ENCODE results near the gene SAT1.

The SAT1 gene

DNA sequence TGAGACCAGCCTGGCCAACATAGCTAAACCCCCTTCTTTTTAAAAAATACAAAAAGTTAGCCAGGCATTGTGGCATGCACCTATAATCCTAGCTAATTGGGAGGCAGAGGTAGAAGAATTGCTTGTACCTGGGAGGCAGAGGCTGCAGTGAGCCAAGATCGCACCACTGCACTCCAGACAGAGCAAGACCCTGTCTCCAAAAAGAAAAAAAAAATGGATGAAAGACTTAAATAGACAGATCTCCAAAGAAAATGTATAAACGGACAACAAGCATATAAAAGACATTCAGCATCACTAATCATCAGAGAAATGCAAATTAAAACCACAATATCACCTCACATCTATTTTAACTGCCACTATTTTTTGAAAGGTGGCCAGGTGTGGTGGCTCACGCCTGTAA is 6.6 kb upstream of the SAT1 start:
- DNase-seq (ENCODE audit: low read depth) = no peak

DNA sequence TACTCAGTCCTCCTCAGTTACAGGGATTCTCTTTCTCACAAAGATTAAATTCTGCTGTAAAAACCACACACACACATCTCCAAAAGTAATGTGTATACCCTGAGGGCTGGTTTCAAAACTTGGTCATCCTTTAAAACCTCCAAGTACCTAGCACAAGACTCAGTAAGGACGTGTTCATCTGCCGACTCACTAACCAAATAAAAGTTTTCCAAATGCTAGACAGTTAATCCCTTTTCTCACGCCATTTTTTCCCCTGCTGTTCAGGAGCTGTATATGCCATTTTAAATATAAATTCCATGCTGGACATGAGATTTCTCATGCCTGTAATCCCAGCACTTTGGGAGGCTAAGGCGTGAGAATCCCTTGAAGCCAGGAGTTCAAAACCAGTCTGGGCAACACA is 3.9 kb upstream of the SAT1 start:
- DNase-seq (ENCODE audit: low read depth) = peak; percentile 23

DNA sequence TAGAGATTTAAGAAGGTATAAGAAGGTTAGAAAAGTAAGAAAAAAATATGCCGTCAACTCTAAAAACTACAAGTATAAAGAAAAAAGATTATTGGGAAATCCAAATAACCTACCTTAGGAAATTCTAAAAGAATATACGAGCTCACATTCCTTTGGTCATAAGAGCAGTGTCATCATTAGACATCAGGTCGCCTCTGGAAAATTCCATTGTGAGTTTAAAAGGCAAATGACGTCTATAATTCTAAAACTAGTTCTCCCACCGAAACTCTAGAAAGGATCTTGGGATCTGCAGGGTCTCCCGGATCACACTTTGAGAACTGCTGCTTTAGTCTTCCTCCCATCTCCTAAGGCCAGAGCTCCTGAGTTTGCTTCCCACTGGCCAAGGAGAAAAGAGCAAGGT is 518 bp upstream of the SAT1 start:
- no peak for DNase-seq (ENCODE audit: low read depth)

DNA sequence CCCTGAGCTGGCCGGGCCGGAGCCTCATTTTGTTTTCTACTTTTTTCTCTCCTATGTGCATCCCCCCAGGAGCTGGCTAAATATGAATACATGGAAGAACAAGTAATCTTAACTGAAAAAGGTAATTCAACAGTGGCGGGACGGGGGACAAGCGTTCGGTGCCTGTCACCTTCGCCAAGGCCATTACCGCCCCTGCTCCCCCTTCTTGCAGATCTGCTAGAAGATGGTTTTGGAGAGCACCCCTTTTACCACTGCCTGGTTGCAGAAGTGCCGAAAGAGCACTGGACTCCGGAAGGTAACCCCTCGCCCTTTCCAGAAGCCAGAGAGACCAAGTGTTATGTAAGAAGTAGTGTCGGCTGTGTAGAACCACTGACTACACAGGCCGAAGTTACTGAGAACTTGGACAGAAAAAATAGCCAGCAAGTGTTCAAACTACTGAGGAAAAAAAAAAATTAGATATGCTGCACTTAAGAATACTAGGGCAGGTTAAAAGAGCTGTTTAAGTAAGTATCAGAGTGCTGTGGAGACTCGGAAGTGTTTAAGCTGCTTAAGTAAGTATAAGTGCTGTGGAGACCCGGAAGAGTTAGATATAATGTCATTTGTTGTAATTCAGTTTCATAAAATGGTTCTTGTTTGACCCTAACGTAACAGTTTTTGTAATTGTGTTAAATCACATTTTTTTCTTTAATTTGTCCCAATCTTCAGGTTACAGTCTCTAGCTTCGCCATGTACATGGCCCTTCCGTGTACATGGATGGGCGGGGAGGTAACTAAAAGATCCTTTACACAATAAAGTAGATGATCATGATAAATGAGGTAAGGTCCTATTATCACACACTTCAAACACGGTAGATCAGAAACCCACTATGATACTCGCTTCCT is 856 bp downstream of the SAT1 start:
- DNase-seq (ENCODE audit: low read depth) = no peak

DNA sequence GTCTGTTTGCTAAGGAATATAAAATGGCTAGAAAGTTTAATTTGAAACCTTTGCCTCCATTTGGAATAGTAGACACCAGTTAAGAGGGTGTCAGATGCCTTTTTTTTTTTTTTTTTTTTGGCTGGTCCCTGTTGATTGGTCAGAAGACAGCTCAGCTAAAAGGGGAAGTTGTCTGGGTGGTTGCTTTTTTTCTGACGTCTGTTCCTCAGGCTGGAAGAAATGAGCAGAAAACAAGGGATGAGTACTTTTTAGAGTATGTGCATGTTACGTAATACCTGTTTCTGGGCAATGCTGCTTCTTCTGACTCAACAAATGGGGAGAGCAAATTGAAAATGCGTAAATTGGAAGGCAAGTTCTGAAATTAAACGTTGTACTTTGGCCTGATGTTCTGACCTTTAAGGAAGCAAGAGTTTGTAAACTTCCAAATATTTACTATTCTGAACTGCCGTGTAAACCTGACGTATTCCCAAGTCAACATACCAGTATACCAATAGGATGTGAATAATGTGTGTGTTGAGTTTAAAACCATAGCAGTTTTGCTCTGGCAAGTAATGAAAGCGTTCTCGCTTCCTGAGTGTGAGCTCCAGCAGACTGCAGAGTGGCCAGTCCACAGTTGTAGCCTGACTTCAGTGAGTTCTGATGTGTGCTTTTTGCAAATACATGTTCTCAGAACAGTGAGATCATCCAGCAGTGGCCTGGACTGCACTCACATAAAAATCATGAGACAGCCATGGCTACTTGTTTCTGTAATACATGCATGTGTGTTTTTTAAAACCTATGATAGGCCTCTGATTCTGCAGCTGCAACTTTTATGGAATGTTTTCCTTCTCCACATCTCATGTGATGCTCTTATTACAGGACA is 1.7 kb downstream of the SAT1 start:
- DNase-seq (ENCODE audit: low read depth) = peak; percentile 54

DNA sequence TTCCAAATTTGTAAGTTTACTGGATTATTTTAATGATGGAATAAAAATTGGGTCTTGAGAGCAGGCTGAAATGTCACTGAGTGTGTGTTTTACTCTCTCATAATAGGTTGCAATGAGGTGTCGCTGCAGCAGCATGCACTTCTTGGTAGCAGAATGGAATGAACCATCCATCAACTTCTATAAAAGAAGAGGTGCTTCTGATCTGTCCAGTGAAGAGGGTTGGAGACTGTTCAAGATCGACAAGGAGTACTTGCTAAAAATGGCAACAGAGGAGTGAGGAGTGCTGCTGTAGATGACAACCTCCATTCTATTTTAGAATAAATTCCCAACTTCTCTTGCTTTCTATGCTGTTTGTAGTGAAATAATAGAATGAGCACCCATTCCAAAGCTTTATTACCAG is 2.6 kb downstream of the SAT1 start:
- no peak for DNase-seq (ENCODE audit: low read depth)

DNA sequence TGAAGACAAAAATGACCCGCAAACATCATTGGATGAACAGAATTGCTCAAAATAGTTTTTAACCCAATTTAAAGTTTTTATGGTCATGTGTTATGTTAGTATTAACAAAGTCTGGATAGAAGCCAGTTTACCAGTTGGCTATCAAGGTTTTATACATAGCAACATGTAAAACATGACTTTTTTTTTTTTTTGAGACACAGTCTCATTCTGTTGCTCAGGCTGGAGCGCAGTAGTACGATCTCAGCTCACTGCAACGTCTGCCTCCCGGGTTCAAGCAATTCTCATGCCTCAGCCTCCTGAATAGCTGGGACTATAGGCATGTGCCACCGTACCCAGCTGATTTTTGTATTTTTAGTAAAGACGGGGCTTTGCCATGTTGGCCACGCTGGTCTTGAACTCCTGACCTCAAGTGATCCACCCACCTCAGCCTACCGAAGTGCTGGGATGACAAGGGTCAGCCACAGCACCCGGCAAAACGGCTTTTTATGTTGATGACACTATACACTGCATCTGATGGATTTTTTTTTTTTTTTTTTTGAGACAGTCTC is 3.4 kb downstream of the SAT1 start:
- DNase-seq (ENCODE audit: low read depth) = no peak

DNA sequence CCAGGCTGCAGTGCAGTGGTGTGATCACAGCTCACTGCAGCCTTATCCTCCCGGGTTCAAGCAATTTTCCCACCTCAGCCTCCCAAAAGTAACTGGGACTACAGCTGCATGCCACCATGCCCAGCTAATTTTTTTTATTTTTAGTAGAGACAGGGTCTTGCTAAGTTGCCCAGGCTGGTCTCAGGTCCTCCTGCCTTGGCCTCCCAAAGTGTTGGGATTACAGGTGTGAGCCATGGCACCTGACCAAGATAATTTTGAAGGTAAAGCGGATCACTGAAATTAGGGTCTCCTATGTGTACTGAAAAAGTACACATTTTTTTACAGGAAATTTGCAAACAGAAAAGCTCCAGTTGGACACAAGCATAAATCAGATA is 4.8 kb downstream of the SAT1 start:
- DNase-seq (ENCODE audit: low read depth) = no peak

DNA sequence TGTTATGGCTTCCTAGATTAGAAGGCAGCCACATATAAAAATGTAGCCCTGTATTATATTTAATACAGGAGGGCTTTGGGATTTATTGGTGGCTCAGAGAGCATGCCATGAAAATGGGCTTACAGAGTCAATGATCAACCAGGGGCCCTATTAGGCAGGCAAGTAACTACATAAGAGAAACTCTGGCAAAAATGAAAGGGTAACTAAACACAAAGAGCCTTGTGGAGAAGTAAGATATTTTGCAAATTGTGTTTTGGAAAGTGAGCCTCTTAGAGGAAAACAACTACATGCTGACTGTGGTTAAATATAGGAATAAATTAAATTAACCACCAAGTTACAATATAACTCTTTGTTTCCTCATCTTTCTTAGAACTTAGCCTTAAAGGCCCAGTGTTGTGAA is 5.5 kb downstream of the SAT1 start:
- no peak for DNase-seq (ENCODE audit: low read depth)

DNA sequence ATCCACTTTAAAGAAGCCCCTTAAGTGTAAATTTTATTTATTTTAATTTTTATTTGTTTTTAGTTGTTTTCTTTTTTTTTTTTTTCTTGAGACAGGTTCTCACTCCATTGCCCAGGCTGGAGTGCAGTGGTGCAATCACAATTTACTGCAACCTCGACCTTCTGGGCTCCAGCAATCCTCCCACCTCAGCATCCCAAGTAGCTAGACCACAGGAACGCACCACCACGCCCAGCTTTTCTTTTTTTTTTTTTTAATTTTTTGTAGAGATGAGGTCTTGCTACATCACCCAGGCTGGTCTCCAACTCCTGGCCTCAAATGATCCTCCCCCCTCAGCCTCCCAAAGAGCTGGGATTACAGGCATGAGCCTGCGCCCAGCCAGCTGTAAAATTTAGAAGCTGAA is 6.0 kb downstream of the SAT1 start:
- DNase-seq (ENCODE audit: low read depth) = no peak

DNA sequence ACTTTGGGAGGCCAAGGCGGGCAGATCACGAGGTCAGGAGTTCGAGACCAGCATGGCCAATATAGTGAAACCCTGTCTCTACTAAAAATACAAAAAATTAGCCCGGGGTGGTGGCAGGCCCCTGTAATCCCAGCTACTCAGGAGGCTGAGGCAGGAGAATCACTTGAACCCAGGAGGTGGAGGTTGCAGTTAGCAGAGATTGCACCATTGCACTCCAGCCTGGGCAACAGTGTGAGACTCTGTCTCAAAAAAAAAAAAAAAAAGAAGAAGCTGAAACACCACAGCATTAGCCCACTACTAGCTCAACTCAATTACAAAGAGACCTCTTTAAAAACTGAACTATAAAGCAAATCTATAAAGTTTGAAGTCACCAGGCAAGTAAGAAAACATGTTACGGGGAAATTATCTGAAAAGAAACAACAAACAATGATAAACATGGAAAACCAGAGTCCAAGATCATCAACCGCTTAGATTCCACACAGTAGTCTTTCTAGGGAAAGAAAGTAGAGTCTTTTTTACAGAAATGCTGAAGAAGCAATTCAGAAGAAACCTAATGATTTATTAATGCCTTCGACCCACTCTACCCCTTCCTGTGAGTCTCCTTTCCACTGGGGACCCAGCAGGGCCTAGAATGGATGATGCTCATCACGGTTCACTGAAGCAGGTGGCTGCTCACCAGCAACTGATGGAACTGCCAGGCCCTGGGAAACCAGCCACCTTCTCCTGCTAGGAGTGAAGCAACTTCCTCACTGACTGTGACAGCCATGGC is 6.6 kb downstream of the SAT1 start:
- DNase-seq (ENCODE audit: low read depth) = no peak

DNA sequence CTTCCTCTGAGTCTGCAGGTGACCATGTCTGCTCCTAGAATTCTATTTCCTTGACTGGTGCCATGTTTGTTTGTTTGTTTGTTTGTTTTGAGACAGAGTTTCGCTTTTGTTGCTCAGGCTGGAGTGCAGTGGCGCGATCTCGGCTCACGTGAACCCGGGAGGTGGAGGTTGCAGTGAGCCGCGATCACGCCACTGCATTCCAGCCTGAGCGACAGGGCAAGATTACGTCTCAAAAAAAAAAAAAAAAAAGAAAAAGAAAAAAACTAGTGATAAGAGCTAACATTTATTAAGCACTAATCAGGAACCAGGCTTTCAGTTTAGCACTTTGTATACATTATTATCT is 7.2 kb downstream of the SAT1 start:
- DNase-seq (ENCODE audit: low read depth) = no peak

DNA sequence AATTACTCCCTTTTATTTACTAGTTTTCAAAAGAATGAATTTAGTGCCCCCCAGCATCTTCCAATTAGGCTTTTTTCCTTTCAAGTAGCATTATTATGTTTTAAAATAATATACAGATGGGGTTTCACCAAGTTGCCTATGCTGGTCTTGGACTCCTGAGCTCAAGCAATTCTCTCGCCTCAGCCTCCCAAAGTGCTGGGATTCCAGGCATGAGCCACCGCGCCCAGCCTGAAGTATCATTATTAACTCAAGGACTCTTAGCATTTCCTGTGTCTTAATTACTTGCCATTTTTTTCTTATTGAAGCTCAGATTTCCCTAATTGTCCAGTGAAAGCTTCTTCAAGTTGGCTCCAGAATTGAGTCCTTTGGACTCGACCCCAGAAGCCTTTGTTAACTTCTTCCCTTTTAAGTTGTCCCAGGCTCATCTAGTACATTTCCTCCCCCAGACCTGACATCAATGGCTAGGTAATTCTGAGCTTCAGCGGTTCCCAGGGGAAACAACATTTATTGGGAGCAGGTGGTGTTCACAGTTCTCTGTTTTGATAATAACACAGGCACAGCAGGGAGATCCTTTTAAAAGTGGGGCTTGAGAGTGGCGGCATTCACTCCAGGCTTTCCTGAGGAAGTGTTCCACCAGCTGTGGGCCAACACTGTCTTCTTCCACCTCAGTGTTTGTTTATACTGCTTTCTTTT is 10.0 kb downstream of the SAT1 start:
- no peak for DNase-seq (ENCODE audit: low read depth)

DNA sequence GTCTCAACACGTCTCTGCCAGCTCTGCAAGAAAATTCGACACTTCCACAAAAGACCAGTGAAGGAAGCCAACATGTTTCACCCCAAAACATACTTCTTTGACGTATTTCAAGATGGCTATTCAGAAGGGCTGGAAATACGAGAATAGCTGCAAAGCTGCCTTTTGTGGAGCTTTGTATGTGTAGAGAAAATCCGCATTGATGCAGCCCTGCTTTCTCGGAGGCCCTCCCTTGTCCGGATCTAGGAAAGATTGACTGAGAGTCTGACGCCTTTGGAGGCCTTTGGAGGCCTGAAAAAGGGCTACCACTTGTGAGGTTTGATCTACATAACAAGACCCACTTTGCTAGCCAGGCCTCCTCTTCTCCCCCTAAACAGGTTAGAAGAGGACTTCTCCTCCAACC is 12.2 kb downstream of the SAT1 start:
- no peak for DNase-seq (ENCODE audit: low read depth)

DNA sequence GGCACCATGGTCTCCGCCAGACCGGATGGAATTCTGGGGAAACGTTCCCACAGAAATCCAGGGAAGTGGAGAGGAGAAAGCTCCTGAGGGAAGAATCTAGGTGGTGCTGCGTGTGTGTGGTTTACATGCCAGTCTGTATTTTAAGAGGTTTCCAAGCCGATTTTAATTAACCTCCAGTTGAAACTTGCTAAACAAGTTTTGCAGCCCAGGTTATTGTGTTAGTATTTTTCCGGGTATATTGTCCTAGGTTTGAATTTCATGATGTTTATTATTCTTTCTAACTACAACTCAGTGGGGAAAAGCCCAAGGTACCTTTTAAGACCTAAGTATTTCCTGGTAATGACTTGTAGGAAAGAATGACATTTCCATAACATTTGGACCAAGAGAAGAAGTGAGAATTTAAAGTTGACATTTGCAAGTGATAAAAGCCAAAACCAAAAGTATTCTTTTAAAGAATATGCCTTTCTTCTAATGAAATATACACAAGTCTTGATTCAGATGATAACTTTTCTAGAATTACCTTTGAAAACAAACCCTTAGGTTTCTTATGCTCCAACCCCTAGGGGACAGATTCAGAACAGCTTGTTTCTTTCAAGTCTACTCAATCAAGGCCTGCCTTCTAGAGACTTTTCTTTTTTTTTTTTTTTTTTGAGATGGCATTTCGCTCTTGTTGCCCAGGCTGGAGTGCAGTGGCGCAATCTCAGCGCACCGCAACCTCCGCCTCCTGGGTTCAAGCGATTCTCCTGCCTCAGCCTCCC is 14.6 kb downstream of the SAT1 start:
- no peak for DNase-seq (ENCODE audit: low read depth)

DNA sequence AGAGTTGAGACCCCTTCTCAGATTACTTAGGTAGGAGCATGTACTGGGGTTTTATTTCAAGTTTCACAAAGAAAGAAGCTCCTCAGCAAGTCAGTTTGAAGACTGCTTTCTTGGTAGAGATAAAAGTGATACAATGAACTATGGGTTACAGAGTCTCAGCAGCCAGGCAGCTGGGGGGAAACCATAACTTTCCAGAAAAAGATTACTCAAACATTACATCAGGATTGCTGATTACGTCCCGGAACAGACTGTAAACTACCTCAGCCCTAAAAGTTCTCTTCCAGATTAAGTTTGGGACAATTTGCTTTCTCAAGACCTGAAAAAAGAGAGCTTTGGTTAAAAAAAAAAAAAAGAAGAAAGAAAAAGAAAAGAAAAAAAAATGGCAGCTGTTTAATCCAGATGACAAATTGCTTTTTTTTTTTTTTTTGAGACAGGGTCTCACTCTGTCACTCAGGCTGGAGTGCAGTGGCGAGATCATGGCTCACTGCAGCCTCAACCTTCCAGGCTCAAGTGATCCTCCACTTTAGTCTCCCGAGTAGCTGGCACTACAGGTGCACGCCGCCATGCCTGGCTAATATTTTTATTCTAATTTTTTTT is 16.6 kb downstream of the SAT1 start:
- no peak for DNase-seq (ENCODE audit: low read depth)

DNA sequence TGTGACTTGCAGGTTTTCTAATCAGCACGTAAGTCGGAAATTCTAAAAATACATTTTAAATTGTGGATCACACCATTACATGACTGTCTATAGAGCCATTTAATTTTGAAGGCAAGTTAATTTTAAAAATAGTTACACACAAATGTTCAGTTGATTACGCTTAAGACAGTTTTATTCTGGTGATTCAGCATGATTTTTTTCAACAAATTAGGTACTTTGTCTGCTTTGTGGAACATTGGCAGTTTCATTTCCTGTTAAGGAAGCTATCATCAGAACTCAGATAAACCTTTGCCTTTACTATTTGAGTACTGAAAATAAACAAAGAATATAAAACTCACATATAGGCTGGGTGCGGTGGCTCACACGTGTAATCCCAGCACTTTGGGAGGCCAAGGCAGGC is 19.5 kb downstream of the SAT1 start:
- DNase-seq (ENCODE audit: low read depth) = no peak

DNA sequence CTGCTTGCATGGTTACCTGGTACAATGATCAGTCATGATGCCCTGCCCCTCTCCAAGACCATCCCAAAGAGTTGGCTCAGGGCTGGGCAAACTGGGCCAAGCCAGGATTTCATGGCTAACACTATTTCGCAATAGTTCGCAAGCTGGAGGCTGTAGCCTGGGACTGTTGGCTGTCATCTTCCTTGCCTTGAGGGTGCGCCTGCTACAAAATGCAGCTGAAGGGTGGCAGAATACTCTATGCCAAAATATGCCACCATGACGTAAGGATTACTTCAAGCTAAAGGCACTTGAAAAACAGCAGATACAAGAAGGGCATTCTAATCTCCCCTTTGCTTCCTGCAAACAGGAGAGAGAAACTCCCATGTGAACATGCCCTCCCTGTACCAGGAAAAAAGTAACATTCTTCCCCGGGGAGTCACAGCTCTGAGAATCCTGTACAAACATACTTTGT is 21.0 kb downstream of the SAT1 start:
- no peak for DNase-seq (ENCODE audit: low read depth)

DNA sequence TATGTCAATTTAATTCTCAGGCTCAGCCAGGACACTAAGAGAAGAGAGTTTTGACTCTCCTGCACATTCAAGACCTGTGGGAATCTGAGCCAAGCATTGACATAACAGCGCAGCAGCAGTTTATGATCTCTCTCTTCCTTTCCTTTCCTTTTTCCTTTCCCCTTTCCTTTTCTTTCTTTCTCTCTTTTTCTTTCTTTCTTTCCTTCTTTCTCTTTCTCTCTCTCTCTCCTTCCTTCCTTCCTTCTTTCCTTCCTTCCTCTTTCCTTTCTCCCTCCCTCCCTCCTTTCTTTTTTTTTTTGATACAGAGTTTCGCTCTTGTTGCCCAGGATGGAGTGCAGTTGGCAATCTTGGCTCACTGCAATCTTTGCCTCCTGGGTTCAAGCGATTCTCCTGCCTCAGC is 21.6 kb downstream of the SAT1 start:
- DNase-seq (ENCODE audit: low read depth) = no peak

DNA sequence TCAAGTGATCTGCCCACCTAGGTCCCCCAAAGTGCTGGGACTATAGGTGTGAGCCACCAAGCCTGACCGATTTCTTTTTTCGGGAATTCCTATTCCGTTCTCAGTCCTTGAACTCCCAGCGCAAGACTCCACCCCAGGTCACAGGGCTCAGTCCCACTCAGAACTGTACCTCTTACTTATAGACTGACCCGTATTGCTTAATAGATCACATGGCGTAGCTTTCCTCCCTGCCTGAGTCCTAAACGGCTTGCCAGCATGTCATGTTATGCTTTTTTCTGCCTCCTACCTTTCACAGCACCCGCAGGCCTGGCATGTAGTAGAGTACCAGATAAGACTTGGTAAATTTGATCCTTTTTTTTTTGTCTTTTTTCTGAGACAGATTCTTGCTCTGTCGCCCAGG is 22.4 kb downstream of the SAT1 start:
- no peak for DNase-seq (ENCODE audit: low read depth)

DNA sequence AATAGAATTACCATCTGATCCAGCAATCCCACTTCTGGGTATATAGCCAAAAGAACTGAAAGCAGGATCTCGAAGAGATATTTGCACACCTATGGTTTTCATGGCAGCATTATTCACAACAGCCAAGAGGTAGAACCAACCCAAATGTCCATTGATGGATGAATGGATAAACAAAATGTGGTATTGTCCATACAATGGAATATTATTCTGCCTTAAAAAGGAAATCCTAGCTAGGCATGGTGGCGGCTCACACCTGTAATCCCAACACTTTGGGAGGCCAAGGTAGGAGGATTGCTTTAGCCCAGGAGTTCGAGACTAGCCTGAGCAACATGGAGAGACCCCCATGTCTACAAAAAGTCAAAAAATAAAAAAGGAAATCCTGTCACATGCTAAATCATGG is 27.3 kb downstream of the SAT1 start:
- DNase-seq (ENCODE audit: low read depth) = no peak

Measured in GM04503 (cell line).